Suprapubic skin (tissue), 4 donors: Measurements from ENCODE around the gene DMXL2.

Experiments
- EP300 ChIP-seq: sonication (generic); formaldehyde crosslinking; IDR thresholded peaks from one replicate; pipeline ENCODE4 v1.6.1; 2017; ENCODE audit warnings: antibody characterized with exemption
- POLR2AphosphoS5 ChIP-seq, 3 donors: sonication (generic); formaldehyde crosslinking; IDR thresholded peaks; one replicate each; pipeline ENCODE4 v1.6.1; 2017; ENCODE audit warnings: antibody characterized with exemption in 3 of 3

DNA sequence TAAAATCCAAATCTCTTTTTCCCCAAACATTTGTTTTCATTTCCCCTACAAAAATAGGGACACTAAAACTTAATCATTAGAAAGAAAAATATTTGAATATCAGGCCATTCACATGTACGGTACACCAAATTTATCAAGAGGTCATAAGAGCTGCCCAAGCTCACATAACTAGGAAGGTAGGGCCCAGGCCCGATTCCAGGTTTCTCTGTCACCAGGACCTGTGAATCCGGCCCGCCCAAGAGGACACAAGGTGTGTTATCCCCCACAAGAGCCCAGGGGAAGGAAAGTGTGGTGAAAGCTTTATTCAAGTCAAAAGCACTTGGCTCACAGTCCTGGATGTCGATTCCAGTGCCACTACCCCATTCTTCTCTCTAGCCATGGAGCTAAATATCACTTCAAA, 130.6 kb downstream of the DMXL2 start:
- TF ChIP-seq POLR2AphosphoS5 (IDR thresholded peaks at IDR 0.05) (no peak), EP300 (no peak)
